WERI-Rb-1 (cell line): ENCODE measurements around the gene TXNRD2.
A peak's percentile ranks its signal among the peaks of the same experiment; 100 is the strongest.

ENCODE experiments used
- DNase-seq: peaks from one replicate; pipeline ENCODE4 v3.0.0-alpha.2; 2020
- H3K27ac ChIP-seq: fragments of 250-450 bp; sonication (Bioruptor Pico); 2 replicates; pipeline ENCODE4 v1.5.1; 2020; ENCODE audit warnings: mild to moderate bottlenecking, moderate library complexity
- H3K27me3 ChIP-seq: fragments of 250-450 bp; sonication (Bioruptor Pico); 2 replicates; pipeline ENCODE4 v1.5.1; 2021; ENCODE audit warnings: mild to moderate bottlenecking, low read depth, moderate library complexity; ENCODE audit not compliant: insufficient read depth, severe bottlenecking
- H3K36me3 ChIP-seq: fragments of 250-450 bp; sonication (Bioruptor Pico); 2 replicates; pipeline ENCODE4 v1.5.1; 2020; ENCODE audit warnings: mild to moderate bottlenecking, moderate library complexity
- H3K4me3 ChIP-seq: 2 replicates; pipeline ENCODE4 v1.5.1; 2011; ENCODE audit warnings: low read depth, mild to moderate bottlenecking, control low read depth, low read length
- H3K9me3 ChIP-seq: fragments of 250-450 bp; sonication (Bioruptor Pico); 2 replicates; pipeline ENCODE4 v1.5.1; 2021; ENCODE audit warnings: mild to moderate bottlenecking, moderate library complexity; ENCODE audit not compliant: severe bottlenecking
- TF ChIP-seq, protein P1 (sequence below): IDR thresholded peaks from 2 replicates; pipeline ENCODE4 v1.5.1; 2011; ENCODE audit warnings: low read depth, mild to moderate bottlenecking, control low read depth, inconsistent platforms, low read length

Gene TXNRD2

DNA sequence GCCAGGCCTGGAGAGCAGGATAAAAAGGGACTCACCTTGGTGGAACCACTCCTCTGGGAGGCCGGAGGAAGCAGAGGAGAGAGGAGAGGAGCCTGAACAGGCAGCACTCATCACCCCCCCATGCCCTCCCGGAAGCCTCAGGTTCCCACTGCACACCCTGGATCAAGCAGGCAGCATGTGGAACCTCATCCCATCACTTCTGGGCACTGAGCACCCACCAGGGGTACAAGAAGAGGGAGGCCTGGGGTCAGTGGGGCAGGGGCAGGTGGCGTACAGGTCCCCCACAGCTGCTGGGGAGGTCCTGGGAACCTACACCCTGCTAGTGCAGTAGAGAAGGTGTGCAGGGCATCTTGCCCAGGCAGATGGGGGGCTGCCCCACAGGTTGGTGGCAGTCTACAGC, 35.1 kb upstream of the TXNRD2 start:
- Histone ChIP-seq H3K27ac (peak overlapping the region; percentile 74), H3K4me3 (no peak overlapping the region), H3K27me3 (no peaks in the 10 kb centered on the region), H3K36me3 (peaks cover 71% of the 10 kb centered on the region), H3K9me3 (no peaks in the 10 kb centered on the region)
- DNase-seq, result no peak
- TF ChIP-seq, protein P1, sequence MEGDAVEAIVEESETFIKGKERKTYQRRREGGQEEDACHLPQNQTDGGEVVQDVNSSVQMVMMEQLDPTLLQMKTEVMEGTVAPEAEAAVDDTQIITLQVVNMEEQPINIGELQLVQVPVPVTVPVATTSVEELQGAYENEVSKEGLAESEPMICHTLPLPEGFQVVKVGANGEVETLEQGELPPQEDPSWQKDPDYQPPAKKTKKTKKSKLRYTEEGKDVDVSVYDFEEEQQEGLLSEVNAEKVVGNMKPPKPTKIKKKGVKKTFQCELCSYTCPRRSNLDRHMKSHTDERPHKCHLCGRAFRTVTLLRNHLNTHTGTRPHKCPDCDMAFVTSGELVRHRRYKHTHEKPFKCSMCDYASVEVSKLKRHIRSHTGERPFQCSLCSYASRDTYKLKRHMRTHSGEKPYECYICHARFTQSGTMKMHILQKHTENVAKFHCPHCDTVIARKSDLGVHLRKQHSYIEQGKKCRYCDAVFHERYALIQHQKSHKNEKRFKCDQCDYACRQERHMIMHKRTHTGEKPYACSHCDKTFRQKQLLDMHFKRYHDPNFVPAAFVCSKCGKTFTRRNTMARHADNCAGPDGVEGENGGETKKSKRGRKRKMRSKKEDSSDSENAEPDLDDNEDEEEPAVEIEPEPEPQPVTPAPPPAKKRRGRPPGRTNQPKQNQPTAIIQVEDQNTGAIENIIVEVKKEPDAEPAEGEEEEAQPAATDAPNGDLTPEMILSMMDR, result no peak

DNA sequence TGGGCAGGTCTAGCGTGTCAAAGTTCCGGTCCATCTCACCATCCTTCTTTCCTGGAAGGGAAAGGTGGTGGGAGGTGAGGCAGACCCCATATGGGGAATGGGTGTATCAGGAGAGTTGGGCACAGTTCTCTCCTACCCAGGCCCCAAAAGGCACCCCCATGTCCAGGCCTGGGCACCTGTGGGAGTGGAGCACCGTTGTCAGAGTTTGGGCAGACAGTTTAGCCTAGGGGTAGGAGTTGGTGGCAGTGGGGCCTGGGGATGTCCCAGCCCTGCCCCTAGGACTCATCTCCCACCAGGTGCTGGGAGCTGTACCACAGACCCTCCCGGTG, 34.1 kb upstream of the TXNRD2 start:
- no peak overlapping the region for H3K4me3 ChIP-seq
- no peaks in the 10 kb centered on the region for H3K27me3 ChIP-seq
- H3K27ac ChIP-seq, result peak overlapping the region; percentile 74
- peaks cover 71% of the 10 kb centered on the region for H3K36me3 ChIP-seq
- DNase-seq, result no peak
- TF ChIP-seq, protein P1, result no peak
- H3K9me3 ChIP-seq, result no peaks in the 10 kb centered on the region

DNA sequence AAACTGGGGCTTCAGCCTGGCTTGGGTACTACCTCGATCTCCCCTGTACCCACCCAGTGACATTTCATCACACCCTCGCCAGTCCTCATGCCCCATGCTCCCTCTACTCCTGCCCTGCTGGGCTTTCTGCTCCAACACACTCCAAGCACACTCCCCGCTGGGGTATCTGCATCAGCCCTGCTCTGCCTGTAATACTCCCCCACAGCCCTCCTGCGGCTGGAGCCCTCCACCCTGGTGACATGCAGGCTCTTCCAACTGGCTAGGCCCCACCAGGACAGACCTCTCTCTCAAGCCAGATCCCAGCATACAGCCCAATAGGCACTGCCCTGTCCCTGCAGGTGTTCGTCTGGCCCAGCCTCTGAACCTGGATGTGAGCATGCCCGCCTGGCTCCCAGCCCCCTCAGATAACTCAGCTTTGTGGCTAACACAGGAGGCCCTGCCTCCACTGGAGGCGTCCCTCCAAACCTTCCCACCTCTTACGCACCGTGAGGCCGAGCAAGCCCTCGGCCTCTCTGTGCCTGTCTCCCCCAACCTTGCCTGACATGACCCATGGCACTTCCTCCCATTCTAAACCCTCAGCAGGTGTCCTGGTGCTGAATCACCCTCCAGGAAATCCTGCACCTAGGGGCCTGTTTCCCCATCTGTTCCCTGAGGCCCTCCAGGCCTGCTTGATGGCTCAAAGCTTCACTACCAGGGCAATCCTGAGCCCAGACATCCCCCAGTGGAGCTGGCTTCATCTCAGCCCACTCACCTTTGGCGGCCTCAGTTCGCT, 33.5 kb upstream of the TXNRD2 start:
- no peaks in the 10 kb centered on the region for H3K27me3 ChIP-seq
- DNase-seq, result peak; percentile 94
- no peaks in the 10 kb centered on the region for H3K9me3 ChIP-seq
- peak overlapping the region; percentile 74 for H3K27ac ChIP-seq
- TF ChIP-seq, protein P1, result no peak
- peaks cover 71% of the 10 kb centered on the region for H3K36me3 ChIP-seq
- no peak overlapping the region for H3K4me3 ChIP-seq

DNA sequence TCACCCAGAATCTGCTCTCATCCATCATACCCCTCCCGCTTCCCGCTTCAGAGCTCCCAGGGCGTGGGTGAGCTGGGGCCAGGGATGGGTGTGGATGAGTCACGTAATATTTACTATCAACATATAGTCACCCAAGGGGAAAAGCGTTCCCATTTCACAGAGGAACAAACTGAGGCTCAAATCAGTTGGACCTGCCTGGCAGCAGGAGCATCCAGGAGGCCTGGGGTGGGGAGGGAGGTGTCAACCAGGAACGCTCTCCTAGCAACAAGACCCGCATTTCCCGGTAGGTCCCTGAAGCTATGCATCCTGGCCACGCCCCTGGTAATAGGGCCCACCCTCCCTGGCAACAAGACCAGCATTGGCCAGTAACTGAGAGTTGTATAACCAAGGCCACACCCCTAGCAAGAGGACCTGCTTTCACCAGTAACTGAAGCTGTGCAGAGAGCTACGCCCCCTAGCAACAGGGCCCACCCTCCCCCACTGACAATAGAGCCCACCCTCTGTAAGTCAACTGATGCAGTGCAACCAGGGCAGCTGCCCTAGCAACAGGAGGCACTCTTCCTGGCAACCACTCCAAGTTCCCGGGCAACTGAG, 32.7 kb upstream of the TXNRD2 start:
- peaks cover 73% of the 10 kb centered on the region for H3K36me3 ChIP-seq
- H3K4me3 ChIP-seq, result no peak overlapping the region
- TF ChIP-seq, protein P1, result no peak
- no peaks in the 10 kb centered on the region for H3K9me3 ChIP-seq
- no peaks in the 10 kb centered on the region for H3K27me3 ChIP-seq
- peak; percentile 84 for DNase-seq
- H3K27ac ChIP-seq, result peak overlapping the region; percentile 74

DNA sequence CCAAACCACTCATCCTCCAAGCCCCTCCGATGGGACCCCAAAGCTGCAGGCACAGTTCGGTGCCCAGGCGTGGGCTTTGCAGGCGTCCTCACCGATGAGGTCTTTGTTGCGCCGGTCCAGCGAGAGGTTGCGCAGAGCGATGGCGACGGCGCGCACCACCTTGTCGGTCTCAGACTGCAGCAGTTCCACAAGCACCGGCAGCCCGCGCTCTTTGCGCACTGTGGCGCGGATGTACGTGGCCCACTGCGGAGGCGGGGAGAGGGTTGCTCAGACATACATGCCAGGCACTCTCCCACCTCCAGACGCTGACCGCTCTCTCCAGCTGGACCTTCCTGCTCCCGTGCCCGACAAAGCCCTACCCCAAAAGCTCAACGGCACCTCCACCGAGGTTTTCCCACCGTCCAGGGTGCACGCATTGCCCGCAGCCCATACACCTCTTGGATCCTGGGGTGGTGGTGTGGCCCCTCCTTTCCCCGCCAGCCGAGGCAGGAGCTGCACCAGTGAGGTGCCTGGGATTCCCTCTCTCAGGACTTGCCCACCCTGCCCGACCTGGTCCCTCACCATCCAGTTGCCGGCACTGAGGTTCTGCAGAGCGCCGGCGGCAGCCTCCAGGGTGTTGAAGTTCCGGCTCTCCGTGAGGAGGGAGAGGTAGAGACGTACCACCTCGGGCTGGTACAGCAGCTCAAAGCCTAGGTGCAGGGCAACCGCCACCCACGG, 32.1 kb upstream of the TXNRD2 start:
- Histone ChIP-seq H3K36me3 (peaks cover 73% of the 10 kb centered on the region), H3K27ac (peak overlapping the region; percentile 23; the same call in 1 of the 2 replicates), H3K9me3 (no peaks in the 10 kb centered on the region), H3K4me3 (no peak overlapping the region), H3K27me3 (no peaks in the 10 kb centered on the region)
- no peak for DNase-seq
- TF ChIP-seq, protein P1, result no peak
